ENCODE data around the gene MPL.

MPL gene

GRCh38 chr1:43324810-43325209, 12.8 kb upstream of the MPL start:
- DNase-seq, result no peak
- TF ChIP-seq GATA1 (IDR thresholded peaks at IDR 0.05; ENCODE audit: low read depth, low read length) (no peak), POLR2A (IDR thresholded peaks at IDR 0.05; ENCODE audit: low read length) (no peak)

- TF ChIP-seq POLR2A (IDR thresholded peaks at IDR 0.05; ENCODE audit: low read length), result no peak
- TF ChIP-seq GATA1 (IDR thresholded peaks at IDR 0.05; ENCODE audit: low read depth, low read length), result no peak
- no peak for DNase-seq
These were observed 12.2 kb upstream of the MPL start for GRCh38 chr1:43325381-43325780.

GRCh38 chr1:43327549-43328292, 9.9 kb upstream of the MPL start:
- TF ChIP-seq POLR2A (IDR thresholded peaks at IDR 0.05; ENCODE audit: low read length) (no peak), GATA1 (IDR thresholded peaks at IDR 0.05; ENCODE audit: low read depth, low read length) (no peak)
- no peak for DNase-seq

GRCh38 chr1:43329995-43330751, 7.4 kb upstream of the MPL start:
- no peak for TF ChIP-seq POLR2A (IDR thresholded peaks at IDR 0.05; ENCODE audit: low read length)
- TF ChIP-seq GATA1 (IDR thresholded peaks at IDR 0.05; ENCODE audit: low read depth, low read length), result no peak

GRCh38 chr1:43331688-43332087, 5.9 kb upstream of the MPL start:
- DNase-seq, result no peak
- TF ChIP-seq GATA1 (IDR thresholded peaks at IDR 0.05; ENCODE audit: low read depth, low read length) (no peak), POLR2A (IDR thresholded peaks at IDR 0.05; ENCODE audit: low read length) (no peak)

More at GRCh38 chr1:43329995-43330751, 7.4 kb upstream of the MPL start:
- DNase-seq, result peak; percentile 84

- no peak for DNase-seq
- TF ChIP-seq GATA1 (IDR thresholded peaks at IDR 0.05; ENCODE audit: low read depth, low read length), result no peak
- no peak for TF ChIP-seq POLR2A (IDR thresholded peaks at IDR 0.05; ENCODE audit: low read length)
These were observed 3.0 kb upstream of the MPL start for GRCh38 chr1:43334453-43335205.

- TF ChIP-seq GATA1 (IDR thresholded peaks at IDR 0.05; ENCODE audit: low read depth, low read length), result no peak
- TF ChIP-seq POLR2A (IDR thresholded peaks at IDR 0.05; ENCODE audit: low read length), result no peak
- no peak for DNase-seq
These were observed 383 bp downstream of the MPL start for GRCh38 chr1:43338001-43338400.

- DNase-seq, result no peak
- TF ChIP-seq GATA1 (IDR thresholded peaks at IDR 0.05; ENCODE audit: low read depth, low read length) (no peak), POLR2A (IDR thresholded peaks at IDR 0.05; ENCODE audit: low read length) (no peak)
These were observed 2.1 kb downstream of the MPL start for GRCh38 chr1:43339584-43340232.

- DNase-seq, result no peak
These were observed 2.9 kb downstream of the MPL start for GRCh38 chr1:43340559-43340958.

DNA sequence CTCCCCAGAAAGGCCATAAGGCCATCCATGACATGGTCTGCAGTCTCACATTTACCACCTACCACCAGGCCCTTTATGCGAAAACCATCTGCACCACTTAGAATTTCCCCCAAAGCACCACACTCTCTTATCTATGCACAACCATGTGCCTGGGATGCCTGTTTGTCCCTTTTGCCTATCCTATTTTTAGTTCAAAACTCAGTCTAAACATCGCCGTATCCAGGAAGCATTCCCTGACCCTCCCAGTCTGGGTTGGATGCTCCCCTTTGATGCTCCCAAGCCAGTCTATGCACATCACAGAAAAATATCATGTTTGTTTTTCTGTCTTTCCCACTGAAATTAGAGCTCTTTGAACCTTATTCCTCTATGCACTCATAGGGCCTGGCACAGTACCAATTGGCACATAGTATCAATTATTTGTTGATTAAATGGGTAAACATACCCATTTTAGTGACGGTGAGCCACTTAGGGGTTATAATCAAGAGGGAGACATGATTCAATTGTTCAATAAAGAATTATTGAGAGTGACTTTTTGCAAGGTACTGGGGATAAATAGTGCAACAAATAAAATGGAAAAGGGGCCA, 6.7 kb downstream of the MPL start:
- peak; percentile 59 to 68 for DNase-seq

More at GRCh38 chr1:43340559-43340958, 2.9 kb downstream of the MPL start:
- no peak for TF ChIP-seq POLR2A (IDR thresholded peaks at IDR 0.05; ENCODE audit: low read length)
- no peak for TF ChIP-seq GATA1 (IDR thresholded peaks at IDR 0.05; ENCODE audit: low read depth, low read length)

GRCh38 chr1:43345120-43345519, 7.5 kb downstream of the MPL start:
- DNase-seq, result peak; percentile 82 to 89
- TF ChIP-seq GATA1 (IDR thresholded peaks at IDR 0.05; ENCODE audit: low read depth, low read length), result no peak
- no peak for TF ChIP-seq POLR2A (IDR thresholded peaks at IDR 0.05; ENCODE audit: low read length)

More for the DNA sequence above, 6.7 kb downstream of the MPL start:
- TF ChIP-seq GATA1 (IDR thresholded peaks at IDR 0.05; ENCODE audit: low read depth, low read length) (no peak), POLR2A (IDR thresholded peaks at IDR 0.05; ENCODE audit: low read length) (no peak)

- TF ChIP-seq GATA1 (IDR thresholded peaks at IDR 0.05; ENCODE audit: low read depth, low read length), result no peak
- TF ChIP-seq POLR2A (IDR thresholded peaks at IDR 0.05; ENCODE audit: low read length), result no peak
- DNase-seq, result no peak
These were observed 9.0 kb downstream of the MPL start for GRCh38 chr1:43346636-43347035.

DNA sequence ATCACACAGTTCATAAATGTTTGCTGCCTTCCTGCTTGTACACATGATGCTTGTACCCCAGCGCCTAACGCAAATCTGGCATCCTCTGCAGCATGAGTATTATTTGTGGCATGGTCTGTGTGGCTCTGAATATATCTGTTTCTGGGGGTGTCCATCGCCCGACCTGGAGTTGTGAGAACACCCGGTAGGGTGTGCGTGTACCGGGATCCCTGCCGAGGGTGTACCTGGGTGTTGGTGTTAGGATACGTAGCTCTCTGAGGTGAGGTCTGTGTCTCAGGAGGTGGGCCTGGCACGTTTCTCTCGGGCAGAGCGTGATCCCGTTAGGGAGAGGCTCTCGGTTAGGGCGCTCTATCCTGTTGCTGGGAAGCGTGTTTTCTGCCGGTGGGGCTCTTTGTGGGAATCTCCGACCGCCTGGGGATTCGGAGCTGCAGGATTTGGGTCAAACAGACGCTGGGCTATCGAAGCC, 10.8 kb downstream of the MPL start:
- DNase-seq, result no peak
- TF ChIP-seq POLR2A (IDR thresholded peaks at IDR 0.05; ENCODE audit: low read length) (no peak), GATA1 (IDR thresholded peaks at IDR 0.05; ENCODE audit: low read depth, low read length) (no peak)
